22Rv1 (cell line): ENCODE measurements around the gene PLCD3.

Experiments
- H3K27ac ChIP-seq: fragments of 450-650 bp; 2 replicates; pipeline ENCODE4 v1.5.1; 2017
- ZFX ChIP-seq: fragments of 450-650 bp; IDR thresholded peaks from 2 replicates; pipeline ENCODE4 v1.6.1; 2017; ENCODE audit warnings: antibody characterized with exemption, borderline replicate concordance
- TF ChIP-seq, protein P1 (sequence below): fragments of 450-650 bp; IDR thresholded peaks from 2 replicates; pipeline ENCODE4 v1.5.1; 2017; ENCODE audit warnings: mild to moderate bottlenecking

The PLCD3 gene

DNA sequence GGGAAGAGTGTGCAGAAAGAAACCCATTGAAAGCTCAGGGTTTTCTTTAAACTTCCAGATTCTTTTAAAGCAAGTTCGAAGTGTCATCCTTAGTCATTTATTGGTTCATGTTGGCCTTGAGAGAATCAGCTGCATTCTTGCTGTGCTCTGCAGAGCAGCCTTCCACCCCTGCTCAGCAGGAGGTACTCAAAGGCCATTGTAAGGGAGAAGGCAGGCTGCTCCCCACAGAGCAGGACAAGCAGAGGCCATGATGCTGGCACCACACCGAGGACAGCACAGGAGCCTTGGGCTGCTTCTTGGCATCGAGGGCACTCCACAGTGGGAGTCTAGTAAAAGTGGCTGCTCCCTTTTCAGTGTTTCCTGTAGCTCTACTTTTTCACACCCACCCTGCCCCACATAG is 41.6 kb downstream of the PLCD3 start:
- no peak overlapping the region for H3K27ac ChIP-seq
- TF ChIP-seq, protein P1, sequence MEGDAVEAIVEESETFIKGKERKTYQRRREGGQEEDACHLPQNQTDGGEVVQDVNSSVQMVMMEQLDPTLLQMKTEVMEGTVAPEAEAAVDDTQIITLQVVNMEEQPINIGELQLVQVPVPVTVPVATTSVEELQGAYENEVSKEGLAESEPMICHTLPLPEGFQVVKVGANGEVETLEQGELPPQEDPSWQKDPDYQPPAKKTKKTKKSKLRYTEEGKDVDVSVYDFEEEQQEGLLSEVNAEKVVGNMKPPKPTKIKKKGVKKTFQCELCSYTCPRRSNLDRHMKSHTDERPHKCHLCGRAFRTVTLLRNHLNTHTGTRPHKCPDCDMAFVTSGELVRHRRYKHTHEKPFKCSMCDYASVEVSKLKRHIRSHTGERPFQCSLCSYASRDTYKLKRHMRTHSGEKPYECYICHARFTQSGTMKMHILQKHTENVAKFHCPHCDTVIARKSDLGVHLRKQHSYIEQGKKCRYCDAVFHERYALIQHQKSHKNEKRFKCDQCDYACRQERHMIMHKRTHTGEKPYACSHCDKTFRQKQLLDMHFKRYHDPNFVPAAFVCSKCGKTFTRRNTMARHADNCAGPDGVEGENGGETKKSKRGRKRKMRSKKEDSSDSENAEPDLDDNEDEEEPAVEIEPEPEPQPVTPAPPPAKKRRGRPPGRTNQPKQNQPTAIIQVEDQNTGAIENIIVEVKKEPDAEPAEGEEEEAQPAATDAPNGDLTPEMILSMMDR: no peak
- no peak for TF ChIP-seq ZFX

DNA sequence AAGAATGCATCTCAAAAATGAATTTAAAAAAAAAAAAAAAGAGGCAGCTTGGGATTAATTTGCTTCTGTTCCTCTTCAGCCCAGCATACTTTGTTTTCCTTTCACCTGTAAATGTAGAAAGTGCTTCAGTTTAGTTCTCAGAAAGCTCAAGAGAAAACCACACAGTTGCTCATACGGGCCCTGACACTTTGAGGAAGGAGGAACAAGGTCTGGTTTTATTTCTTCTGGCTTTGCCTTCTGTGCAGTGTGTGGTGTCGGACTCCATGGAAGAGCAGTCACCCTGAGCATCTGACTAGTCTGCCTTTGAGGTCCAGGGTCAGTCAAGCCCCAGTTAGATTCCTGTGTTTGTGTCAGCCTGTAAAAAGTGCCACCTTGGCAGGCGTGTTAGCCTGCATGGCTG is 43.6 kb downstream of the PLCD3 start:
- no peak overlapping the region for H3K27ac ChIP-seq
- TF ChIP-seq, protein P1: no peak
- TF ChIP-seq ZFX: no peak

DNA sequence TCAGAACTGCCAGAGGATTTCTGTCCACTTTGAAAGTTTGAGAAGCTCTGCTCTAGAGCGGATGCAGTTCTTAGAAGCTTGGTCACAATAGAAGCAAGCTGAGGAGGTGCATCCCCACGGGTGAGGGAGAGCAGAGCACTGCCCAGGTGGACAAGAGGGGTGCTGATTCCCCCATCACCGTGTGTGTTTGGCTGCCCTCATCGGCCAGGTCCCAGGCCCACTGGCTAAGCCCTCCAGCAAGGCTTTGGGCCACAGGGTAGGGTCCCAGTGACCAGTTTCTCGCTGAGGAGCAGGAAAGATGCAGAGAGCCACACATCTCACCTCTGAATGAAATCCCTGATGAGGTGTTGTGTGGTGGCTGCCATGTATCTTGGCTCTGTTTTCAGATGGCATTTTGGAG is 44.3 kb downstream of the PLCD3 start:
- no peak for TF ChIP-seq ZFX
- TF ChIP-seq, protein P1: no peak
- H3K27ac ChIP-seq: no peak overlapping the region

DNA sequence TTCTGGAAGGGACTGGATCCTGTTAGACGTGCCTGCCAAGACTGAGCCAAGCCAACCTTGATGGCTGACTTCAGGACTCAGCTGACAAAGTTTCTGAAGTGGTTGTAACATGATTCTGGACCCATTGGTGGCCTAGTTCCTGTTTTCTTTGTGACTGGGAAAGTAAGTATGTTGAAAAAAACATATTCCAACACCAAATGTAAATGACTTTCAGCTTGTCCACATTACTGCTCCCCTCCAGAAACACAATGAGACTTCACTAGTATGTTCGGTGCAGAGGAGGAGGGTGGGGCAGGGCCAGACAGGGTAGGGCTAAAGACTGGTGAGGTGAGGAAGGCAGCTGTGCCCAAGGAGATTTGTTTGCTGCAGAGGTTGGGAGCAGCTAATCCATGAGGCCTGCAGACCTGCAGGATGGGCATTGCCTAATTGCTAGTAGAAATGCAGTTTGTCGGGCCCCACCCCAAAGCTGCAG is 44.8 kb downstream of the PLCD3 start:
- TF ChIP-seq, protein P1: no peak
- no peak for TF ChIP-seq ZFX
- H3K27ac ChIP-seq: no peak overlapping the region

DNA sequence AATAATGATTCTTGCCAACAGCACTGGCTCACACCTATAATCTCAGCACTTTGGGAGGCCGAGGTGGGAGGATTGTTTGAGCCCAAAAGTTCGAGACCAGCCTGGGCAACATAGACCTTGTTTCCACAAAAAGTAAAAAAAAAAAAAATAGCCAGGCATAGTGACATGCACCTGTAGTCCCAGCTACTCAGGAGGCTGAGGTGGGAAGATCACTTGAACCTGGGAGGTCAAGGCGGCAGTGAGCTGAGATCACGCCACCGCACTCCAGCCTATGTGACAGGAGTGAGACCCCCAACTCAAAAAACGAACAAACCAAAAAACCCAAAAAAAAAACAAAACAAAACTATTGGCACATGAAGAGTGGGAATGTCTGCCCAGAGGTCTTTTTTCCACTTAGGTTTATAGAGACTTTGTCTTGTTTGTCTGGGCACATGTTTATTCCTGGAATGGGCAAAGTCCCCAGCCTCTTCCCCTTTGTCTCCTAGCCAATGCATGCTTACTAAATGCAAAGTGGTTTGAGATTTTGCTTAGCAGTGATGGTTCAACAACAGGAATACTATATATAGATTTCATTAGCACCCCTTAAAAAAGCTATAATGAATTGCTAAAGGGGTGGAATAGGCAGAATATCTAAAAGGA is 45.3 kb downstream of the PLCD3 start:
- TF ChIP-seq, protein P1: no peak
- TF ChIP-seq ZFX: no peak
- no peak overlapping the region for H3K27ac ChIP-seq

DNA sequence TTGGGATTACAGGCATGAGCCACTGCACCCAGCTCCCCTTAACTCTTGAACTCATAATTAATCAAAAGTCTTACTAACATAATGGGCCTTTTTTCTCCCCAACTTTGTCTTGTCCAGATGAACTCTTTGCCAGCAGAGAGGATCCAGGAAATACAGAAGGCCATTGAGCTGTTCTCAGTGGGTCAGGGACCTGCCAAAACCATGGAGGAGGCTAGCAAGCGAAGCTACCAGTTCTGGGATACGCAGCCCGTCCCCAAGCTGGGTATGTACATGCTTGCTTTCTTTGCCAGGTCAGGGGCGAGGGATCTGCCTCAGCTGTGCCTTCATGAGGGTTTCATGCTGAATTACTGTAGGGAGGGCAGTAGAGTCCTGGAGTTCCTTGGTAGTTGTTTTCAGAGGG is 45.9 kb downstream of the PLCD3 start:
- no peak for TF ChIP-seq ZFX
- TF ChIP-seq, protein P1: no peak

DNA sequence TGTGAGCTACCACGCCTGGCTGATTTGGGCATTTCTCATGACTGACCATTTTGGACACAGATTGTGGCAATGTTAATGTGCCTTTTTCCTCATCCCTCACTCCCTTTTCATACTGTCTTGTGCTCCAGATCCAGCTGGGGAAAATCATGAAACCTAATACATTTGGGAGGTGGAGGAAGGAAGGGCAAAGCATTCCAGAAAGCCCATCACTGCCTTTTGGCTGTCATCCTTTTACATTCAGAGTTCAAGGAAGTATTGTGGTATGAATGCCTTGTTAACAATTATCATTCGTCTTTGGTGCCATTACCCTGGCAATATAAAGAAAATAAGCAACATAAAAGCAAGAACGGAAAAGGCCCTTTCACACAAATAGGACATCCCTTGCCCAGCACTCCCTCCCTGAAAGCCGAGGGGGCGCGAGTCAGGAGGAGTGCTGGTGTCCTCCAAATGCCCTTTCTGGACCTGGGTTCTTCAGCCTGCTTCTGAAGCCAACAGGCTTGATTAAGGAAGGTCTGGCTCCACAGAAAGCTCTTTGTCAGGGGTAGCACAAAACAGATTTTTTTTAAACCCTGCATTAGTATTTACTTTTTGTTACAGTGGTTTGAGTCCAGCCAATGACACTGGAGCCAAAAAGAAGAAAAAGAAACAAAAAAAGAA is 51.1 kb downstream of the PLCD3 start:
- H3K27ac ChIP-seq: no peak overlapping the region
- no peak for TF ChIP-seq ZFX
- TF ChIP-seq, protein P1: no peak

More for the DNA sequence above, 45.9 kb downstream of the PLCD3 start:
- no peak overlapping the region for H3K27ac ChIP-seq
